Activated T-cell treated with anti-CD3 and anti-CD28 coated beads for 4 hours (primary cell): ENCODE data around the gene OGFR.
A peak's percentile ranks its signal among the peaks of the same experiment; 100 is the strongest.

Experiments used
- DNase-seq: peaks from one replicate; pipeline ENCODE4 v3.0.0-alpha.2; 2020

OGFR gene

GRCh38 chr20:62770111-62770910, 34.3 kb upstream of the OGFR start:
- no peak for DNase-seq

GRCh38 chr20:62770916-62771315, 33.7 kb upstream of the OGFR start:
- DNase-seq = no peak

DNA sequence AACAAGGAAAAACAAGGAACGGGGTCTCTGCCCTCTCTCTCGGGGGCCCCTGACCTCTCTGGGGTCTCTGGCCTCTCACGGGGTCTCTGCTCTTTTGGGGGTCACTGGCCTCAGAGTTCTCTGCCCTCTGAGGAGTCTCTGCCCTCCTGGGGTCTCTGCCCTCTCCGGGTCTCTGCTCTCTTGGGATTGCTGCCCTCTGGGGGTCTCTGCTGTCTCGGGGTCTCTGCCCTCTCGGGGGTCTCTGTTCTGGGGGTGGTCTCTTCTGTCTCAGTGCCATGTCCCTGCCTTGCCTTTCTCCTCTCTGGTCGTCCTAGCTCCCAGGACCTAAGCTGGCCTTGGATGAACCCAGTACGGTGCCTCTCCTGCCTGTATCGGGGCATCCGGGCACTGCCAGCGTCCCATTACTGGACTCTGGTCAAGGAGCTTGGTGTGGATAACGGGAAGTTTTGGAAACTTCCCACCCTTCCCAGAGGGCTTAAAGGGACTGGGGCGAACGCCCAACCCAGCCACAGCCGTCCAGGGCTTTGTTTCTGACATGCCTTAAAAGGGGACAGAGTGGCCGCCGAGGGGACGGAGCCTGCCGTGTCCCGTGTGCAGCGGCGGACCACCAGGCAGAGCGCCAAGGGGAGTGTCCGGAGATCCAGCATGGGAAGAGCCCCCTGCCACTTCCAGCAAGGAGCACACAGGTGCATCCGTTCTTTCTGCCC, 33.1 kb upstream of the OGFR start:
- DNase-seq = no peak

GRCh38 chr20:62772103-62772611, 32.5 kb upstream of the OGFR start:
- no peak for DNase-seq

- DNase-seq = no peak
Measured at GRCh38 chr20:62772619-62772989, 32.0 kb upstream of the OGFR start.

DNA sequence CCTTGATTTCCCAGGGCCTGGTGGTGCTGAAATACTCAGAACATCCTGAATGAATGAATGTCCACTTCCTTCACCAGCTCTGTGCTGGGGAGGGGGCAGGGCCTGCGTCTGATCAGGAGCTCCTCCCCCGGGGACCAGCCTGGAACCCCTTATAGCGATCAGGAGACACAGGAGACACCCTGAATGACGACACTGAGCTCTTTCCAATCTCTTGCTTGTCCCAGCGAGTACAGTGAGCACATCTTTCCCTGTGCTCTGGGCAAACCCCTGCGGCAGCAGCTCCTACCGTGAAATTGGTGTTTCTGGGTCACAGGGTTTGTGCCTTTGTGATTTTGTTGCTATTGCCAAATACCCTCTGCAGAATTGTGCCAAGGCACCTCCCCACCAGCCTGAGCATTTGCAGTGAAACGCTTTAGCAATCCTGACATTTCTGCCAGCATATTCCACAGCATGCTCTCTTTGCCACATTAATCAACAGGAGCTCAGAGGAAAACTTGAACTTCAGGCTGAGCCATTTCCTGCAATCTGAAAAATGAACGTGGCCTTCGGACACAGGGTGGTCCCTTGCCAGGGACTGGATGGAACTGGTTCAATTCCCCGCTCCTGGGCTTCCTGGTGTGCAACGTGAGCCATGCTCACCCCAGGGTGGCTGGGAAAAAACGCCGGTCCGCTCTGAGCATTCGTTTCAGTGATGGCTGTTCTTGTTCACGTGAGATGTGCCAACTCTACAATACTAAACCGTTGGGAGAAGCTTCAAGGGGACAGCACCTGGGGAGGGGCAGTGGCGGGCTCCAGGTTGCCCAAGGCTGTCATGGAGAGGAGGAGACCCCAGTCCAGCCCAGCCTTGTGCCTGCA, 31.4 kb upstream of the OGFR start:
- no peak for DNase-seq

DNA sequence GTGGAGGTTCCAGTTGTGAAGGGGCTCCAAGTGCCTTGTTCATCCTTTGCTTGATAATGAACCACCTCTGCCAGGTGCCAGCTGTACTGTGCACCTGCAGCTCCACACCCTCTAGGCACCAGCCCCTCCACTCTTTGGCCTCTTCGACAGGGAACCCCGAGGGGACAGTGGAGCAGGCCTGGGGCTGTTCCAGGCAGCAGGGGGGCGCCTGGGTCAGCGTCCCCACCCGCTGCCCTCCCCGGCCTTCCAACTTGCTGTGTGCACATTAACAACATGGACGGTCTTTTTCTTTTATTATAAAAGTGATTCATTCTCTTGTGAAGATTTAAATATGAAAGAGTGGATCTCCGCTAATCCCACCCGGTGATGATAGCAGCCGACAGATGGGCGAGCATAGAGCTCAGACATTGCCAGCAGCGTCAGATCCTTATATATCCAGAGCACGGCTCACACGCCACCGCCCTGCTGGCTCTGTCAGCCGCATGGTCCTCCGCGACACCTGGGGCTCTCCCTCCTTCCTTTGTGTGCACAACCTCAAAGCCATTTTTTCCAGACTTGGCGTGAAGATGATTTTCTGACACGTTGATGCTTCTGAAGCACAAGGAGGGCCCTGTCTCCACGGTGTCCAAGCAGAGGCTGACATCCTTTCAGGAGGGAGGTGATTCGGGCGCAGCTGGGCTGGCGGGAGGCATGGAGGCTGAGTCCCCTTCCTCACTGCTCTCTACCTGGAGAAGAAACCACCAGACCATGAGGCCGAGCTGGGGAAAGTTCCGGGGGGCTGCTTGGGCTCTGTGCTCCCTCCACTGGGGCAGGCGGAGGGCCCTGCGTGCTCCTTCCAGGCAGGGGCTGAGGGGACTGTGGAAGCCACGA, 30.6 kb upstream of the OGFR start:
- no peak for DNase-seq

- DNase-seq = no peak
Measured at GRCh38 chr20:62774762-62775161, 29.9 kb upstream of the OGFR start.

DNA sequence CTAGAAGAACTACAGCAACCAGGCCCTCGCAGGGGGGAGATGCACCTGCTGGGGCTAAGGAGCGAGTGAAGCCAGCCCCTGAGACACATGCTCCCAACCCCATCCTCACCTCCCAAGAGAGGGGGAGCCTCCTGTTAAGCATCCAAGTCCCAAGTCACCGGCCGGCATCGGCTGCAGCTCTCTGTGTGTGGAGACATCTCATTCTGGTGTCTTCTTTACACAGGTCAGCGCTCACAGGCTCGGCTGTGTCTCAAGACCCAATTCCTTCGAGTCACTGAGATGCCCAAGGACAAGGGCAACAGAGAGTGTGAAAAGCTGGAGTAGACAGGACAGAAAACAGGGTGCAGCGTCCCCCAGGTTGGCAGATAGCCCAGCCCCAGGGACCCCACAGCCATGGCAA, 29.4 kb upstream of the OGFR start:
- DNase-seq = no peak

- DNase-seq = no peak
Measured at GRCh38 chr20:62776035-62776691, 28.5 kb upstream of the OGFR start.

- DNase-seq = peak; percentile 52
Measured at GRCh38 chr20:62776692-62777527, 27.7 kb upstream of the OGFR start.

DNA sequence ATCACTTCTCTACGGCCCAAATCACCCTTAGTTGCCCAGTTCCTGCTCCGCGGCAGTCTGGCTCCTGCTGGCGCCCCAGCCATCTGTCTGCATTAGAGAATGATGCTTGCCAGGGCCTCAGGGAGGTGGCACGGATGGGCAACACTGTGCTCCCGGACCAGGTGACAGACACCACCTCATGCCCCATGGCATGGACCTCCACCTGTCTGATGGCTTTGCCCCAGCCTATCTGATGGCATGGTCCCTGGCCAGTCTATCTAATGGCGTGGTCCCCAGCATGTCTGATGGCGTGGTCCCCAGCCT, 27.2 kb upstream of the OGFR start:
- no peak for DNase-seq

- DNase-seq = no peak
Measured at GRCh38 chr20:62778058-62778457, 26.6 kb upstream of the OGFR start.

- no peak for DNase-seq
Measured at GRCh38 chr20:62778601-62779416, 25.8 kb upstream of the OGFR start.

- no peak for DNase-seq
Measured at GRCh38 chr20:62779417-62779685, 25.3 kb upstream of the OGFR start.

DNA sequence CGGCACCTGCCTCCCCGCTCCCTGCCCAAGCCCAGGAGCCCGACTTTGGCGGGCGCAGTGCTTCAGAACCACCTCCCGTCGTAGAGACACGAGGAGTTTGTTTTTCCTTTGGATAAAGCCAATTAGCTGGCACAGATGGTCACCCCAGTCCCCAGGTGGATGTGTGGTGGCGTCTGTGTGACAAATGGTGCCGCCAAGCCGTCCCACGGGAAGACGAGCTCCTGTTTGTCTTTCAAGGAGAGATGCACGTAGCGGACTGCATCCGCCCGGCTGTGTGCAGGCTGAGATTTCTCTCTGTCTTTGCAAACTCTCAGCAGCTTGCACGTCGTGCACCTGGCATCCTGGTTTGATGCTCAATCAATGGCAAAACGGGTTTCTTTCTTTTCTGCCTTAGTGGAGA, 24.4 kb upstream of the OGFR start:
- DNase-seq = no peak

GRCh38 chr20:62780696-62781095, 23.9 kb upstream of the OGFR start:
- no peak for DNase-seq

DNA sequence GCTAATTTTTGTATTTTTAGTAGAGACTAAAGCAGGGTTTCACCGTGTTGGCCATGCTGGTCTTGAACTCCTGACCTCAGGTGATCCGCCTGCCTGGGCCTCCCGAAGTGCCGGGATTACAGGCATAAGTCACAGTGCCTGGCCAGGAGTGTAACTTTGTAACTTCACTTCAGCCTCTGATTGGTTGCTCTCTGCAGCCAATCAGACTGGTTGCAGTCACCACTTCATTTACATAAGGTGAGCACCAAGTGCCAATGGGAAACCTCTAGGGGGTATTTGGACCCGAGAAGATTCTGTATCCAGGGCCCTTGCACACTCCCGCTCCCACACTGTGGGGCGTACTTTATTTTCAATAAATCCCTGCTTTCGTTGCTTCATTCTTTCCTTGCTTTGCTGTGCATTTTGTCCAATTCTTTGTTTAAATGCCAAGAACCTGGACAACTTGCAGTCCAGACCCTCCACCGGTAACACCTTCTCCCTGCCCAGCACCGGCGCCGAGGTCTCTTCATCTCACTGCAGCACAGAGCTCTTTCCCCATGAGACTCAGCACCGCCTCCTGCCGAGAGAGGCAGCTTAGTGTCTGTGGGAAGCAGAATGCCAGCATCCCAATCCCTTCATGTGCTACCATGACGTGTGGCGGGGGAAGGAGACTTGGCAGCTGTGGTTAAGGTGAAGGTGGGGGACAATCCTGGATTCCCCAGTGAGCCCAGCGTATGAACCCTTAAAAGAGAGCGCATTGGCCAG, 22.3 kb upstream of the OGFR start:
- no peak for DNase-seq

DNA sequence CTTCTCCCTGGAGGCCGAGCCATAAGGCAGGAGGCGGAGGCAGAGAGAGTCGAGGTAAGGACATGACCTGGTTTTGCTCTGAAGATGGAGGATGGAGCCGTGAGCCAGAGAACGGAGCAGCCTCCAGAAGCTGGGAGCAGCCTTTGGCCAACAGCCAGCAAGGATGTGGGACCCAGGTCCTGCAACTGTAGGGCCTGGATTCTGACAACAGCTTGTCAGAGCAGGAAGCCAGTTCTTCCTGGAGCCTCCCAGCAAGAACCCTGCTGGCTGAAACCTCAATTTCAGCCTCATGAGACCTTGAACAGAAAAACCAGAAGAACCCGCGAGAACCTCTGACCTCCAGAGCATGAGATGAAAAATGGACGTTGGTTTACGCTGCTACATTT, 21.7 kb upstream of the OGFR start:
- DNase-seq = no peak

DNA sequence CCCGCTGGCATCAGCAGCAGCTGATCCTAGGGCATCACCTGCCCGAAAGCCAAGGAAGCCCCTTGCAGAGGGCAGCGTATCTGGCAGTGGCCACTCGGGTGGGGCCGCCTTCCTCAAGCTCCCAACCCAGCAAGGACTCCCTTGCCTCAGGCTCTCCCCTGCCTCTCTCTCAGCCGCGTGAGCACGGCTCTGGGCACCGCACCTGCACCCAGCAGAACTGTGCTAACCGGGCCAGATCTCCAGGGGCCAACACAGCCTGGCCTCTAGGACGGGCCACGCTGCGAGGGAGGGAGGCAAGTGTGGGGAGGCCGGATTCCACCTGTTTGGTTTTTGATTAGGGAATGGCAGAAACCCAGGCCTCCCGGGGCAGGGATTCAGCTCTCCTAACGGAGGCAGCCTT, 20.1 kb upstream of the OGFR start:
- no peak for DNase-seq
